GM12878 (cell line): ENCODE results near the gene RGL1. TPM values are rescaled to one million over a fixed set of nuclear protein-coding genes. Genes with fewer than 3 reads are reported as not detected.

Source experiments
- ATAC-seq: fragments of 200-7000 bp; cut with Tn5 transposase; 3 replicates; pipeline ENCODE4 v1.9.1; 2020; ENCODE audit warnings: mild to moderate bottlenecking, moderate library complexity
- BruUV-seq: library from RNA; stranded (reverse); fragments of 400-500 nt; replicated peaks from 2 replicates; lab custom pipeline; 2021; lab: Mats Ljungman, UMichigan
- CTCF ChIA-PET: fragments of 300-600 bp; sonication (Branson Sonifier 250); formaldehyde crosslinking; extraction: SDS; loops from one replicate; lab custom pipeline; 2021; ENCODE audit warnings: inconsistent platforms; lab: Yijun Ruan, JAX
- POLR2A ChIA-PET: fragments of 350-600 bp; formaldehyde crosslinking; extraction: SDS; loops from one replicate; lab custom pipeline; 2021; ENCODE audit warnings: inconsistent platforms; lab: Charles Lee
- RAD21 ChIA-PET: fragments of 300-600 bp; sonication (Branson Sonifier 250); formaldehyde crosslinking; loops from one replicate; lab custom pipeline; 2023; ENCODE audit warnings: antibody characterized with exemption; ENCODE audit not compliant: unreplicated experiment; lab: Charles Lee
- SMC1A ChIA-PET: fragments of 300-600 bp; sonication (Branson Sonifier 250); formaldehyde crosslinking; loops from one replicate; lab custom pipeline; 2023; ENCODE audit not compliant: unreplicated experiment, uncharacterized antibody; lab: Charles Lee
- DNase-seq: peaks from one replicate; pipeline ENCODE4 v3.0.0-alpha.2; 2011; ENCODE audit warnings: low read depth, low spot score
- FAIRE-seq: peaks from 3 replicates; lab custom pipeline; 2011; peaks lifted over from hg19 to GRCh38; lab: Jason Lieb, UNC
- H2AFZ ChIP-seq: 2 replicates; pipeline ENCODE4 v1.6.0; 2011; ENCODE audit warnings: low read depth, low read length, control low read depth; ENCODE audit not compliant: control insufficient read depth
- H3K27ac ChIP-seq: 2 replicates; pipeline ENCODE4 v1.5.1; 2011; ENCODE audit warnings: control low read depth; ENCODE audit not compliant: control insufficient read depth, insufficient read depth
- H3K27me3 ChIP-seq, 2 experiments: replicated peaks in 1 of 2; 2 replicates each; pipeline versions ENCODE4 v1.6.0 to v1.6.1; 2011; ENCODE audit warnings: low read length in 1 of 2; ENCODE audit not compliant: control insufficient read depth in 2 of 2, insufficient read depth in 2 of 2
- H3K36me3 ChIP-seq, 2 experiments: 2 replicates each; pipeline ENCODE4 v1.5.1; 2011; ENCODE audit warnings: low read length in 1 of 2; ENCODE audit not compliant: control insufficient read depth in 2 of 2, insufficient read depth in 2 of 2
- H3K4me1 ChIP-seq: 2 replicates; pipeline ENCODE4 v1.6.1; 2011; ENCODE audit warnings: mild to moderate bottlenecking, low read length, moderate library complexity, mixed read lengths; ENCODE audit not compliant: control insufficient read depth, insufficient read depth
- H3K4me2 ChIP-seq: 2 replicates; pipeline ENCODE4 v1.6.0; 2011; ENCODE audit warnings: control low read depth; ENCODE audit not compliant: control insufficient read depth, insufficient read depth
- H3K4me3 ChIP-seq: fragments of 200-600 bp; sonication (generic); 2 replicates; pipeline ENCODE4 v1.5.1; 2016
- H3K79me2 ChIP-seq: 2 replicates; pipeline ENCODE4 v1.6.0; 2011; ENCODE audit warnings: low read length; ENCODE audit not compliant: control insufficient read depth, insufficient read depth
- H3K9ac ChIP-seq: 2 replicates; pipeline ENCODE4 v1.8.0; 2011; ENCODE audit warnings: low read length, control low read depth, mixed read lengths; ENCODE audit not compliant: control insufficient read depth, insufficient read depth
- H3K9me3 ChIP-seq: replicated peaks from 3 replicates; pipeline ENCODE4 v1.5.1; 2011; ENCODE audit warnings: mild to moderate bottlenecking, low read length; ENCODE audit not compliant: control insufficient read depth, insufficient read depth
- H4K20me1 ChIP-seq: 2 replicates; pipeline ENCODE4 v1.6.0; 2011; ENCODE audit not compliant: control insufficient read depth, insufficient read depth
- CHD4 ChIP-seq: fragments of 200-600 bp; sonication (generic); IDR thresholded peaks from 2 replicates; pipeline ENCODE4 v1.6.1; 2016; ENCODE audit warnings: mild to moderate bottlenecking
- DPF2 ChIP-seq: fragments of 450-650 bp; IDR thresholded peaks from 2 replicates; pipeline ENCODE4 v1.6.1; 2017; ENCODE audit warnings: mild to moderate bottlenecking
- EP300 ChIP-seq, 2 experiments: fragments of 150-350 bp in 1 of 2; IDR thresholded peaks; 2 replicates each; pipeline ENCODE4 v1.6.1; 2011 to 2012; ENCODE audit warnings: low read depth in 2 of 2, low read length in 2 of 2, borderline replicate concordance in 1 of 2, improper control_type of control experiment in 1 of 2, inconsistent platforms in 1 of 2; ENCODE audit not compliant: control insufficient read depth in 1 of 2
- GATAD2B ChIP-seq: fragments of 450-650 bp; conservative IDR thresholded peaks from 2 replicates; pipeline ENCODE4 v1.6.1; 2017; ENCODE audit warnings: low read depth, mild to moderate bottlenecking, moderate library complexity
- HCFC1 ChIP-seq: fragments of 150-350 bp; IDR thresholded peaks from 2 replicates; pipeline ENCODE4 v1.6.1; 2014; ENCODE audit warnings: low read length
- HDGF ChIP-seq: fragments of 450-650 bp; IDR thresholded peaks from 2 replicates; pipeline ENCODE4 v1.6.1; 2016; ENCODE audit warnings: antibody characterized with exemption
- NR2C2 ChIP-seq: IDR thresholded peaks from 2 replicates; pipeline ENCODE4 v1.6.1; 2011; ENCODE audit warnings: borderline replicate concordance, low read depth; ENCODE audit not compliant: control insufficient read depth, insufficient read length
- PML ChIP-seq: IDR thresholded peaks from 2 replicates; pipeline ENCODE4 v1.6.1; 2012; ENCODE audit warnings: low read length, inconsistent platforms
- POU2F2 ChIP-seq: IDR thresholded peaks from 3 replicates; pipeline ENCODE4 v1.6.1; 2011; ENCODE audit warnings: low read depth, mild to moderate bottlenecking, low read length, borderline replicate concordance
- TBL1XR1 ChIP-seq: IDR thresholded peaks from 2 replicates; pipeline ENCODE4 v1.6.1; 2012; ENCODE audit warnings: low read depth, low read length, improper control_type of control experiment
- ZNF384 ChIP-seq: IDR thresholded peaks from 2 replicates; pipeline ENCODE4 v1.6.1; 2012; ENCODE audit warnings: low read depth, mild to moderate bottlenecking, low read length, improper control_type of control experiment, borderline replicate concordance
- ZZZ3 ChIP-seq: IDR thresholded peaks from 2 replicates; pipeline ENCODE4 v1.6.1; 2011; ENCODE audit warnings: low read depth; ENCODE audit not compliant: control insufficient read depth, insufficient read length
- WGBS: methylation state at CpG from one replicate; pipeline ENCODE4 v1.1.6; 2016; ENCODE audit warnings: low lambda C conversion rate; ENCODE audit not compliant: insufficient replicate concordance, insufficient coverage; ENCODE audit errors: missing lambda C conversion rate; 5-methylcytosine and 5-hydroxymethylcytosine counted together
- in situ Hi-C: fragments of 300-500 bp; cut with MboI; formaldehyde crosslinking; loops from 9 replicates; pipeline ENCODE4 v1.14.3; 2018; ENCODE audit warnings: mixed read lengths
- intact Hi-C: fragments of 100-400 bp; cut with micrococcal nuclease; formaldehyde crosslinking; loops from one replicate; pipeline ENCODE4 v1.14.2; 2022; ENCODE audit not compliant: unreplicated experiment
- polyA plus RNA-seq, 11 experiments: library from polyadenylated mRNA; depleted of rRNA in 4 of 11; unstranded in 6 of 11; stranded (reverse) in 5 of 11; fragments of >200 nt; fragmentation: Nextera tagmentation in 4 of 11; fragmentation: Illumina TruSeq in 1 of 11; extraction: Ambion mirVana in 4 of 11; extraction: Trizol in 1 of 11; gene quantifications; 1 replicate in 1 of 11; 2 replicates in 10 of 11; pipeline versions ENCODE4 v1.2.1 to v1.2.3, GENCODE V29; 2011 to 2016; ENCODE audit warnings: inconsistent platforms in 2 of 11, missing spikeins in 2 of 11, low read depth in 1 of 11
- total RNA-seq, 4 experiments: library from RNA; depleted of rRNA in 3 of 4; stranded (reverse); fragments of >200 nt in 3 of 4; fragmentation: Illumina TruSeq in 1 of 4; extraction: Trizol in 1 of 4; gene quantifications; 2 replicates each; pipeline versions ENCODE4 v1.2.1 to v1.2.3, GENCODE V29; 2013 to 2021
- TF ChIP-seq, protein P1 (sequence below): IDR thresholded peaks from 2 replicates; pipeline ENCODE4 v1.6.1; 2011; ENCODE audit warnings: borderline replicate concordance, low read depth, mild to moderate bottlenecking, moderate library complexity, low read length; ENCODE audit not compliant: insufficient read depth, poor library complexity, severe bottlenecking
- TF ChIP-seq, protein P2 (sequence below): fragments of 450-650 bp; IDR thresholded peaks from 2 replicates; pipeline ENCODE4 v1.6.1; 2018; ENCODE audit warnings: mild to moderate bottlenecking, low read depth, moderate library complexity; ENCODE audit not compliant: partially characterized antibody
- TF ChIP-seq, protein P3 (sequence below): IDR thresholded peaks from 2 replicates; pipeline ENCODE4 v1.6.1; 2012; ENCODE audit warnings: low read depth, low read length, improper control_type of control experiment
- TF ChIP-seq, protein P4 (sequence below): fragments of 450-650 bp; formaldehyde crosslinking; IDR thresholded peaks from 2 replicates; pipeline ENCODE4 v1.4.0; 2020; ENCODE audit warnings: mild to moderate bottlenecking, moderate library complexity

RGL1 gene
- total and polyA plus RNA-seq, 10 of the 15 experiments (the other 5 are each of a cell fraction or from before 2014, with no cell fraction given): 8.1 to 25.0 (median 19.0) TPM

DNA sequence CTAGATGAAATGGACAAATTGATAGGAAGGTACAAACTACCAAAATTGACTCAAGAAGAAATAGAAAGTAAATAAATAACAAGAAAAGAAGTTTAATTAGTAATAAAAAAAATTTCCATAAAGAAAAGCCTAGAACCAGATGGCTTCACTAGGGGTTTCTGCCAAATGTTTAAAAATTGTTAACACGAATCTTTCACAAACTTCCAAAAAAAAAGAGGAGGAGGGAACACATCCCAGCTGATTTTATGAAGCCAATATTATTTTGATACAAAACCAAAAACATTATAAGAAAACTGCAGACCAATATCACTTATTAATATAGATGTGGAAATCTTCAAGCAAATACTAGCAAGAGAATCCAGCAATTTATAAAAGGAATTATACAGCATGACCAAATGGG, 143.1 kb downstream of the RGL1 start:
- WGBS: 33% methylated on average over 1 of the region's 1 CpG
- DNase-seq (no peak), FAIRE-seq (no peak), ATAC-seq (no peak)
- H3K27me3 ChIP-seq: peaks cover 0 to 2% of the 10 kb centered on the region in 2 experiments; a peak in 1 of 4 replicates
- ChIA-PET SMC1A (no interaction called here), CTCF (no interaction called here), RAD21 (no interaction called here), POLR2A (no interaction called here)
- H3K4me1 ChIP-seq: 0 out of 2 replicates have a peak, but pooled peaks cover 3% of the 10 kb centered on the region
- H2AFZ ChIP-seq: no peak overlapping the region
- in situ Hi-C loops (no loop called here), intact Hi-C loops (no loop called here)
- no peak overlapping the region for H3K9ac ChIP-seq
- H3K27ac ChIP-seq: no peak overlapping the region
- no peaks in the 10 kb centered on the region for H3K79me2 ChIP-seq
- H4K20me1 ChIP-seq: no peaks in the 10 kb centered on the region
- no peak overlapping the region for H3K4me2 ChIP-seq
- H3K9me3 ChIP-seq: peaks cover 6% of the 10 kb centered on the region; the same call in 2 of the 3 replicates
- no peaks in the 10 kb centered on the region for H3K36me3 ChIP-seq
- no TSS peak for BruUV-seq
- no peak overlapping the region for H3K4me3 ChIP-seq
- TF ChIP-seq DPF2: no peak
- TF ChIP-seq, protein P1, sequence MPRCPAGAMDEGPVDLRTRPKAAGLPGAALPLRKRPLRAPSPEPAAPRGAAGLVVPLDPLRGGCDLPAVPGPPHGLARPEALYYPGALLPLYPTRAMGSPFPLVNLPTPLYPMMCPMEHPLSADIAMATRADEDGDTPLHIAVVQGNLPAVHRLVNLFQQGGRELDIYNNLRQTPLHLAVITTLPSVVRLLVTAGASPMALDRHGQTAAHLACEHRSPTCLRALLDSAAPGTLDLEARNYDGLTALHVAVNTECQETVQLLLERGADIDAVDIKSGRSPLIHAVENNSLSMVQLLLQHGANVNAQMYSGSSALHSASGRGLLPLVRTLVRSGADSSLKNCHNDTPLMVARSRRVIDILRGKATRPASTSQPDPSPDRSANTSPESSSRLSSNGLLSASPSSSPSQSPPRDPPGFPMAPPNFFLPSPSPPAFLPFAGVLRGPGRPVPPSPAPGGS: no peak
- TF ChIP-seq, protein P2, sequence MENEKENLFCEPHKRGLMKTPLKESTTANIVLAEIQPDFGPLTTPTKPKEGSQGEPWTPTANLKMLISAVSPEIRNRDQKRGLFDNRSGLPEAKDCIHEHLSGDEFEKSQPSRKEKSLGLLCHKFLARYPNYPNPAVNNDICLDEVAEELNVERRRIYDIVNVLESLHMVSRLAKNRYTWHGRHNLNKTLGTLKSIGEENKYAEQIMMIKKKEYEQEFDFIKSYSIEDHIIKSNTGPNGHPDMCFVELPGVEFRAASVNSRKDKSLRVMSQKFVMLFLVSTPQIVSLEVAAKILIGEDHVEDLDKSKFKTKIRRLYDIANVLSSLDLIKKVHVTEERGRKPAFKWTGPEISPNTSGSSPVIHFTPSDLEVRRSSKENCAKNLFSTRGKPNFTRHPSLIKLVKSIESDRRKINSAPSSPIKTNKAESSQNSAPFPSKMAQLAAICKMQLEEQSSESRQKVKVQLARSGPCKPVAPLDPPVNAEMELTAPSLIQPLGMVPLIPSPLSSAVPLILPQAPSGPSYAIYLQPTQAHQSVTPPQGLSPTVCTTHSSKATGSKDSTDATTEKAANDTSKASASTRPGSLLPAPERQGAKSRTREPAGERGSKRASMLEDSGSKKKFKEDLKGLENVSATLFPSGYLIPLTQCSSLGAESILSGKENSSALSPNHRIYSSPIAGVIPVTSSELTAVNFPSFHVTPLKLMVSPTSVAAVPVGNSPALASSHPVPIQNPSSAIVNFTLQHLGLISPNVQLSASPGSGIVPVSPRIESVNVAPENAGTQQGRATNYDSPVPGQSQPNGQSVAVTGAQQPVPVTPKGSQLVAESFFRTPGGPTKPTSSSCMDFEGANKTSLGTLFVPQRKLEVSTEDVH: no peak
- TF ChIP-seq TBL1XR1: no peak
- TF ChIP-seq PML: no peak
- no peak for TF ChIP-seq HDGF
- no peak for TF ChIP-seq ZZZ3
- TF ChIP-seq ZNF384: no peak
- no peak for TF ChIP-seq HCFC1
- TF ChIP-seq CHD4: no peak
- TF ChIP-seq GATAD2B: no peak
- no peak for TF ChIP-seq POU2F2
- no peak for TF ChIP-seq NR2C2
- TF ChIP-seq, protein P3, sequence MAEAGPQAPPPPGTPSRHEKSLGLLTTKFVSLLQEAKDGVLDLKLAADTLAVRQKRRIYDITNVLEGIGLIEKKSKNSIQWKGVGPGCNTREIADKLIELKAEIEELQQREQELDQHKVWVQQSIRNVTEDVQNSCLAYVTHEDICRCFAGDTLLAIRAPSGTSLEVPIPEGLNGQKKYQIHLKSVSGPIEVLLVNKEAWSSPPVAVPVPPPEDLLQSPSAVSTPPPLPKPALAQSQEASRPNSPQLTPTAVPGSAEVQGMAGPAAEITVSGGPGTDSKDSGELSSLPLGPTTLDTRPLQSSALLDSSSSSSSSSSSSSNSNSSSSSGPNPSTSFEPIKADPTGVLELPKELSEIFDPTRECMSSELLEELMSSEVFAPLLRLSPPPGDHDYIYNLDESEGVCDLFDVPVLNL: no peak
- TF ChIP-seq EP300 (IDR thresholded peaks at IDR 0.05; ENCODE audit: borderline replicate concordance in 1 of 2, control insufficient read depth in 1 of 2, low read depth in 2 of 2, low read length in 2 of 2): no peak
- TF ChIP-seq, protein P4, sequence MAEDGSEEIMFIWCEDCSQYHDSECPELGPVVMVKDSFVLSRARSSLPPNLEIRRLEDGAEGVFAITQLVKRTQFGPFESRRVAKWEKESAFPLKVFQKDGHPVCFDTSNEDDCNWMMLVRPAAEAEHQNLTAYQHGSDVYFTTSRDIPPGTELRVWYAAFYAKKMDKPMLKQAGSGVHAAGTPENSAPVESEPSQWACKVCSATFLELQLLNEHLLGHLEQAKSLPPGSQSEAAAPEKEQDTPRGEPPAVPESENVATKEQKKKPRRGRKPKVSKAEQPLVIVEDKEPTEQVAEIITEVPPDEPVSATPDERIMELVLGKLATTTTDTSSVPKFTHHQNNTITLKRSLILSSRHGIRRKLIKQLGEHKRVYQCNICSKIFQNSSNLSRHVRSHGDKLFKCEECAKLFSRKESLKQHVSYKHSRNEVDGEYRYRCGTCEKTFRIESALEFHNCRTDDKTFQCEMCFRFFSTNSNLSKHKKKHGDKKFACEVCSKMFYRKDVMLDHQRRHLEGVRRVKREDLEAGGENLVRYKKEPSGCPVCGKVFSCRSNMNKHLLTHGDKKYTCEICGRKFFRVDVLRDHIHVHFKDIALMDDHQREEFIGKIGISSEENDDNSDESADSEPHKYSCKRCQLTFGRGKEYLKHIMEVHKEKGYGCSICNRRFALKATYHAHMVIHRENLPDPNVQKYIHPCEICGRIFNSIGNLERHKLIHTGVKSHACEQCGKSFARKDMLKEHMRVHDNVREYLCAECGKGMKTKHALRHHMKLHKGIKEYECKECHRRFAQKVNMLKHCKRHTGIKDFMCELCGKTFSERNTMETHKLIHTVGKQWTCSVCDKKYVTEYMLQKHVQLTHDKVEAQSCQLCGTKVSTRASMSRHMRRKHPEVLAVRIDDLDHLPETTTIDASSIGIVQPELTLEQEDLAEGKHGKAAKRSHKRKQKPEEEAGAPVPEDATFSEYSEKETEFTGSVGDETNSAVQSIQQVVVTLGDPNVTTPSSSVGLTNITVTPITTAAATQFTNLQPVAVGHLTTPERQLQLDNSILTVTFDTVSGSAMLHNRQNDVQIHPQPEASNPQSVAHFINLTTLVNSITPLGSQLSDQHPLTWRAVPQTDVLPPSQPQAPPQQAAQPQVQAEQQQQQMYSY: no peak
